ENCODE results near the gene MT1M.

Gene MT1M

GRCh38 chr16:56640076-56640475 lies 7.6 kb downstream of the MT1M start:
- TF ChIP-seq, protein P1, sequence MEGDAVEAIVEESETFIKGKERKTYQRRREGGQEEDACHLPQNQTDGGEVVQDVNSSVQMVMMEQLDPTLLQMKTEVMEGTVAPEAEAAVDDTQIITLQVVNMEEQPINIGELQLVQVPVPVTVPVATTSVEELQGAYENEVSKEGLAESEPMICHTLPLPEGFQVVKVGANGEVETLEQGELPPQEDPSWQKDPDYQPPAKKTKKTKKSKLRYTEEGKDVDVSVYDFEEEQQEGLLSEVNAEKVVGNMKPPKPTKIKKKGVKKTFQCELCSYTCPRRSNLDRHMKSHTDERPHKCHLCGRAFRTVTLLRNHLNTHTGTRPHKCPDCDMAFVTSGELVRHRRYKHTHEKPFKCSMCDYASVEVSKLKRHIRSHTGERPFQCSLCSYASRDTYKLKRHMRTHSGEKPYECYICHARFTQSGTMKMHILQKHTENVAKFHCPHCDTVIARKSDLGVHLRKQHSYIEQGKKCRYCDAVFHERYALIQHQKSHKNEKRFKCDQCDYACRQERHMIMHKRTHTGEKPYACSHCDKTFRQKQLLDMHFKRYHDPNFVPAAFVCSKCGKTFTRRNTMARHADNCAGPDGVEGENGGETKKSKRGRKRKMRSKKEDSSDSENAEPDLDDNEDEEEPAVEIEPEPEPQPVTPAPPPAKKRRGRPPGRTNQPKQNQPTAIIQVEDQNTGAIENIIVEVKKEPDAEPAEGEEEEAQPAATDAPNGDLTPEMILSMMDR (IDR thresholded peaks at IDR 0.05; ENCODE audit: low read depth, low read length) = no peak
- H3K9me3 ChIP-seq (ENCODE audit: severe bottlenecking) = no peaks in the 10 kb centered on the region
- no peaks in the 10 kb centered on the region for H3K36me3 ChIP-seq
- peak overlapping the region; percentile 49; the same call in 1 of the 2 replicates for H3K27ac ChIP-seq
- no peaks in the 10 kb centered on the region for H3K27me3 ChIP-seq (ENCODE audit: insufficient read depth, low read depth, severe bottlenecking)
- H3K4me3 ChIP-seq (ENCODE audit: low read depth, low read length) = no peak overlapping the region
- no peak for DNase-seq

- H3K27me3 ChIP-seq (ENCODE audit: insufficient read depth, low read depth, severe bottlenecking) = no peaks in the 10 kb centered on the region
- no peaks in the 10 kb centered on the region for H3K36me3 ChIP-seq
- H3K27ac ChIP-seq = no peak overlapping the region; the same call in 1 of the 2 replicates
- no peaks in the 10 kb centered on the region for H3K9me3 ChIP-seq (ENCODE audit: severe bottlenecking)
- H3K4me3 ChIP-seq (ENCODE audit: low read depth, low read length) = no peak overlapping the region
- DNase-seq = no peak
- TF ChIP-seq, protein P1 (IDR thresholded peaks at IDR 0.05; ENCODE audit: low read depth, low read length) = no peak
Measured at GRCh38 chr16:56641166-56641565, 8.7 kb downstream of the MT1M start.

- DNase-seq = no peak
- Histone ChIP-seq H3K9me3 (ENCODE audit: severe bottlenecking) (no peaks in the 10 kb centered on the region), H3K27me3 (ENCODE audit: insufficient read depth, low read depth, severe bottlenecking) (no peaks in the 10 kb centered on the region), H3K36me3 (no peaks in the 10 kb centered on the region), H3K4me3 (ENCODE audit: low read depth, low read length) (no peak overlapping the region), H3K27ac (no peak overlapping the region)
- TF ChIP-seq, protein P1 (IDR thresholded peaks at IDR 0.05; ENCODE audit: low read depth, low read length) = no peak
Measured at GRCh38 chr16:56643080-56643778, 10.8 kb downstream of the MT1M start.

- Histone ChIP-seq H3K4me3 (ENCODE audit: low read depth, low read length) (no peak overlapping the region), H3K27me3 (ENCODE audit: insufficient read depth, low read depth, severe bottlenecking) (no peaks in the 10 kb centered on the region), H3K36me3 (no peaks in the 10 kb centered on the region), H3K27ac (no peak overlapping the region), H3K9me3 (ENCODE audit: severe bottlenecking) (no peaks in the 10 kb centered on the region)
- TF ChIP-seq, protein P1 (IDR thresholded peaks at IDR 0.05; ENCODE audit: low read depth, low read length) = no peak
- no peak for DNase-seq
Measured at GRCh38 chr16:56643833-56644232, 11.4 kb downstream of the MT1M start.

GRCh38 chr16:56645311-56645710 lies 12.9 kb downstream of the MT1M start:
- no peaks in the 10 kb centered on the region for H3K27me3 ChIP-seq (ENCODE audit: insufficient read depth, low read depth, severe bottlenecking)
- DNase-seq = no peak

More at GRCh38 chr16:56645311-56645710, 12.9 kb downstream of the MT1M start:
- no peaks in the 10 kb centered on the region for H3K9me3 ChIP-seq (ENCODE audit: severe bottlenecking)
- H3K27ac ChIP-seq = no peak overlapping the region
- TF ChIP-seq, protein P1 (IDR thresholded peaks at IDR 0.05; ENCODE audit: low read depth, low read length) = no peak
- H3K36me3 ChIP-seq = no peaks in the 10 kb centered on the region
- H3K4me3 ChIP-seq (ENCODE audit: low read depth, low read length) = no peak overlapping the region

Data from WERI-Rb-1 (cell line).